ENCODE data around the gene FBXO41.

Gene FBXO41

GRCh38 chr2:73239776-73240175 is 44.5 kb downstream of the FBXO41 start (continued):
- no peak for TF ChIP-seq ZNF174 (tag by site-specific recombination; IDR thresholded peaks at IDR 0.05)
- TF ChIP-seq ZNF670 (tag by site-specific recombination; IDR thresholded peaks at IDR 0.05; ENCODE audit: low read depth), result no peak
- TF ChIP-seq BCL11B (tag by site-specific recombination; IDR thresholded peaks at IDR 0.05; ENCODE audit: low read depth), result no peak
- no peak for TF ChIP-seq ZBTB21 (tag by site-specific recombination; IDR thresholded peaks at IDR 0.05)
- no peak for TF ChIP-seq ZNF138 (tag by site-specific recombination; IDR thresholded peaks at IDR 0.05; ENCODE audit: borderline replicate concordance)
- no peak for TF ChIP-seq ZNF366 (tag by site-specific recombination; conservative IDR thresholded peaks at IDR 0.05)

GRCh38 chr2:73238976-73239375 is 45.3 kb downstream of the FBXO41 start:
- ChIA-PET POLR2A (interaction anchor here (0.7 kb wide), 1 partner anchor 14 kb away, joined by 3 read pairs; no protein-coding TSS in a partner anchor), CTCF (interaction anchor here (1.0 kb wide), 1 partner anchor 24 kb away, joined by 3 read pairs; no protein-coding TSS in a partner anchor)
- Histone ChIP-seq H3K36me3 (ENCODE audit: control insufficient read depth in 2 of 2, insufficient read depth in 1 of 2, low read length in 2 of 2) (peaks cover 37 to 88% of the 10 kb centered on the region in 2 experiments), H3K4me3 (ENCODE audit: low read depth, low read length) (no peak overlapping the region), H3K9me3 (ENCODE audit: control insufficient read depth, insufficient read depth, low read depth, low read length) (no peaks in the 10 kb centered on the region), H3K4me1 (ENCODE audit: control insufficient read depth, insufficient read depth, low read length) (peaks cover 10% of the 10 kb centered on the region; the same call in 1 of the 2 replicates), H3K27ac (ENCODE audit: extremely low read depth, low read depth, low read length) (no peak overlapping the region)
- TF ChIP-seq ZFP69B (tag by site-specific recombination; IDR thresholded peaks at IDR 0.05), result no peak

- CTCF ChIA-PET, result interaction anchor here (1.0 kb wide), 1 partner anchor 23 kb away, joined by 3 read pairs; no protein-coding TSS in a partner anchor
- POLR2A ChIA-PET, result no interaction called here
- Histone ChIP-seq H3K36me3 (ENCODE audit: control insufficient read depth in 2 of 2, insufficient read depth in 1 of 2, low read length in 2 of 2) (peaks cover 37 to 80% of the 10 kb centered on the region in 2 experiments), H3K27ac (ENCODE audit: extremely low read depth, low read depth, low read length) (no peak overlapping the region), H3K9me3 (ENCODE audit: control insufficient read depth, insufficient read depth, low read depth, low read length) (no peaks in the 10 kb centered on the region), H3K4me3 (ENCODE audit: low read depth, low read length) (no peak overlapping the region), H3K4me1 (ENCODE audit: control insufficient read depth, insufficient read depth, low read length) (peaks cover 8% of the 10 kb centered on the region; the same call in 1 of the 2 replicates)
- TF ChIP-seq ZNF366 (tag by site-specific recombination; conservative IDR thresholded peaks at IDR 0.05), result no peak
- no peak for TF ChIP-seq ZNF404 (tag by site-specific recombination; IDR thresholded peaks at IDR 0.05)
- TF ChIP-seq ZNF791 (tag by site-specific recombination; IDR thresholded peaks at IDR 0.05), result no peak
- 0 out of 2 replicates have a peak, but pooled peaks have one; percentile 20 for TF ChIP-seq PRDM1 (tag by site-specific recombination; IDR thresholded peaks at IDR 0.05)
Observed at GRCh38 chr2:73238149-73238548, 46.1 kb downstream of the FBXO41 start.

GRCh38 chr2:73237168-73237567 is 47.1 kb downstream of the FBXO41 start:
- ChIA-PET POLR2A (interaction anchor here (0.8 to 2.3 kb wide), 2 partner anchors 10 to 21 kb away, joined by 3 to 9 read pairs; no protein-coding TSS in a partner anchor), CTCF (interaction anchor here (1.1 kb wide), 1 partner anchor 24 kb away, joined by 4 read pairs; no protein-coding TSS in a partner anchor)
- Histone ChIP-seq H3K9me3 (ENCODE audit: control insufficient read depth, insufficient read depth, low read depth, low read length) (no peaks in the 10 kb centered on the region), H3K4me1 (ENCODE audit: control insufficient read depth, insufficient read depth, low read length) (peaks cover 12% of the 10 kb centered on the region; the same call in 1 of the 2 replicates), H3K36me3 (ENCODE audit: control insufficient read depth in 2 of 2, insufficient read depth in 1 of 2, low read length in 2 of 2) (peaks cover 34 to 70% of the 10 kb centered on the region in 2 experiments), H3K27ac (ENCODE audit: extremely low read depth, low read depth, low read length) (no peak overlapping the region), H3K4me3 (ENCODE audit: low read depth, low read length) (no peak overlapping the region)
- TF ChIP-seq SCRT2 (tag by site-specific recombination; IDR thresholded peaks at IDR 0.05) (peak; percentile 98), YY2 (tag by site-specific recombination; IDR thresholded peaks at IDR 0.05) (no peak), GFI1B (tag by site-specific recombination; IDR thresholded peaks at IDR 0.05) (no peak), PRDM1 (tag by site-specific recombination; IDR thresholded peaks at IDR 0.05) (0 out of 2 replicates have a peak, but pooled peaks have one; percentile 88), SCRT1 (tag by site-specific recombination; IDR thresholded peaks at IDR 0.05; ENCODE audit: borderline replicate concordance) (peak; percentile 91)

GRCh38 chr2:73235315-73236028 is 48.8 kb downstream of the FBXO41 start:
- Histone ChIP-seq H3K4me1 (ENCODE audit: control insufficient read depth, insufficient read depth, low read length) (peaks cover 12% of the 10 kb centered on the region; the same call in 1 of the 2 replicates), H3K4me3 (ENCODE audit: low read depth, low read length) (peak overlapping the region; percentile 87), H3K36me3 (ENCODE audit: control insufficient read depth in 2 of 2, insufficient read depth in 1 of 2, low read length in 2 of 2) (peaks cover 20 to 53% of the 10 kb centered on the region in 2 experiments), H3K9me3 (ENCODE audit: control insufficient read depth, insufficient read depth, low read depth, low read length) (no peaks in the 10 kb centered on the region), H3K27ac (ENCODE audit: extremely low read depth, low read depth, low read length) (peak overlapping the region; percentile 97; the same call in 1 of the 2 replicates)
- POLR2A ChIA-PET, result interaction anchor here (1.5 to 3.7 kb wide), 5 partner anchors 9 to 56 kb away, joined by 7 to 33 read pairs (median 12); no protein-coding TSS in a partner anchor
- CTCF ChIA-PET, result interaction anchor here (0.9 to 2.2 kb wide), 6 partner anchors 10 to 55 kb away, joined by 3 to 6 read pairs (median 5); no protein-coding TSS in a partner anchor
- TF ChIP-seq ZNF560 (tag by site-specific recombination; IDR thresholded peaks at IDR 0.05; ENCODE audit: borderline replicate concordance) (no peak), ZNF214 (tag by site-specific recombination; IDR thresholded peaks at IDR 0.05; ENCODE audit: borderline replicate concordance) (no peak), ZNF202 (tag by site-specific recombination; IDR thresholded peaks at IDR 0.05; ENCODE audit: borderline replicate concordance) (no peak), ZNF776 (tag by site-specific recombination; IDR thresholded peaks at IDR 0.05; ENCODE audit: borderline replicate concordance) (no peak), ZNF423 (tag by site-specific recombination; IDR thresholded peaks at IDR 0.05) (no peak), ZNF785 (tag by site-specific recombination; IDR thresholded peaks at IDR 0.05) (no peak), ZNF707 (tag by site-specific recombination; IDR thresholded peaks at IDR 0.05) (no peak), ZNF311 (tag by site-specific recombination; IDR thresholded peaks at IDR 0.05; ENCODE audit: borderline replicate concordance) (no peak), ZNF169 (tag by site-specific recombination; IDR thresholded peaks at IDR 0.05) (no peak), KLF1 (tag by site-specific recombination; IDR thresholded peaks at IDR 0.05) (no peak), ZNF473 (tag by site-specific recombination; IDR thresholded peaks at IDR 0.05) (no peak), SP3 (tag by site-specific recombination; IDR thresholded peaks at IDR 0.05) (no peak), ZNF211 (tag by site-specific recombination; IDR thresholded peaks at IDR 0.05; ENCODE audit: low read depth) (no peak), ZBTB20 (tag by site-specific recombination; IDR thresholded peaks at IDR 0.05) (no peak)

Data from HEK293 (cell line).